Hematopoietic multipotent progenitor cell treated with erythropoietin and hydrocortisone succinate and interleukin-3 and kit ligand, for 17 days (in vitro differentiated cells): ENCODE results near the gene EXD3.

Experiments
- DNase-seq: peaks from one replicate; pipeline ENCODE4 v3.0.0-alpha.2; 2015; ENCODE audit warnings: low spot score

The EXD3 gene

GRCh38 chr9:137365552-137366444 is 57.2 kb downstream of the EXD3 start:
- DNase-seq = no peak

- DNase-seq = no peak
Observed at GRCh38 chr9:137365056-137365455, 57.9 kb downstream of the EXD3 start.

- no peak for DNase-seq
Observed at GRCh38 chr9:137359850-137360249, 63.1 kb downstream of the EXD3 start.

- DNase-seq = no peak
Observed at GRCh38 chr9:137358126-137358525, 64.8 kb downstream of the EXD3 start.

- no peak for DNase-seq
Observed at GRCh38 chr9:137357166-137357565, 65.8 kb downstream of the EXD3 start.

- no peak for DNase-seq
Observed at GRCh38 chr9:137355761-137356365, 67.1 kb downstream of the EXD3 start.

GRCh38 chr9:137354845-137355760 is 67.9 kb downstream of the EXD3 start:
- DNase-seq = no peak

GRCh38 chr9:137354153-137354844 is 68.7 kb downstream of the EXD3 start:
- DNase-seq = no peak

- no peak for DNase-seq
Observed at GRCh38 chr9:137353223-137354152, 69.5 kb downstream of the EXD3 start.

- DNase-seq = no peak
Observed at GRCh38 chr9:137352511-137353222, 70.3 kb downstream of the EXD3 start.

GRCh38 chr9:137351781-137352501 is 71.0 kb downstream of the EXD3 start:
- no peak for DNase-seq

GRCh38 chr9:137350696-137351584 is 72.0 kb downstream of the EXD3 start:
- DNase-seq = no peak

GRCh38 chr9:137349471-137350033 is 73.4 kb downstream of the EXD3 start:
- no peak for DNase-seq

- no peak for DNase-seq
Observed at GRCh38 chr9:137348769-137349470, 74.0 kb downstream of the EXD3 start.

GRCh38 chr9:137347928-137348327 is 75.0 kb downstream of the EXD3 start:
- no peak for DNase-seq

- no peak for DNase-seq
Observed at GRCh38 chr9:137342482-137342881, 80.5 kb downstream of the EXD3 start.

GRCh38 chr9:137341227-137341626 is 81.7 kb downstream of the EXD3 start:
- DNase-seq = no peak
